ENCODE data around the gene ATP11B.

DNA sequence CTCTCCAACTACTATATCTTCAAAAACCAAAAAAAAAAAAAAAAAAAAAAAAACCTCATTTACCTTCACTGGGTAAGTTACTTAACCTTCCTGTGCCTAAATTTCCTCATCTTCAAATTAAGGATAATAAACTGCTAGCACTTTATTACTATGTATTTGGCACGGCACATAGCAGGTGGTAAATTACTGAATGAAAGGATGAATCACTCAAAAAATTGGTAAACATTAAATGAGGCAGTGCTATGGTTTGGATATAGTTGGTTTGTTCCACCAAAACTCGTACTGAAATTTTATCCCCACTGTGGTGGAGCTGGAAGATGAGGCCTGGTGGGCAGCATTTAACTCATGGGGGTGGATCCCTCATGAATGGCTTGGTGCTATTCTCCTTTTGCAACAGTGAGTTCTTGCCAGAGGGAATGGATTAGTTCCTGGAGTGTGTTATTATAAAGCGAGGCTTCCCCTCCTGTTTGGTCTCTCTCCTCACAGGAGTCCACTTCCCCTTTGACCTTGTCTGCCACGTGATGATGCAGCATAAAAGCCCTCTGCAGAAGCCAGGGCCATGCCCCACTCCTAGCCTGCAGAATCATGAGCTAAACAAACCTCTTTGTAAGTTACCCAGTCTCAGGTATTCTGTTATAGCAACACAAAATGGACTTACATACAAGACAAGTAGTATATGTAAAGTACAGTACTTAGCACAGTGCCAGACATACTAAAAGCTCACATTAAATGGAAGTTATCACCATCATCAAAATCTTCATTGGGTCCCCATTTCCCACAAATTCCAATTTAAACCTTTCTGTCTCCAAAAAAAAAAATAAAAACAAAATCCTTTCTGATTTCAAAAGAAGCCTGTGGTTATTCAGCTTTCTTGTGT lies 166.4 kb downstream of the ATP11B start:
- TF ChIP-seq POLR2A (IDR thresholded peaks at IDR 0.05): no peak
- no peak for TF ChIP-seq CTCF (IDR thresholded peaks at IDR 0.05)

Data from body of pancreas (tissue), 4 donors.